Right lung (tissue), 10 donors: ENCODE results near the gene SELENOV. TPM values are rescaled to one million over a fixed set of nuclear protein-coding genes. Genes with fewer than 3 reads are reported as not detected.
A peak's percentile ranks its signal among the peaks of the same experiment; 100 is the strongest.
"Not testable (repeated sequence)": the region's sequence is repeated elsewhere in the genome, so short reads cannot be mapped to it uniquely, and the experiment has no call there.

ENCODE experiments used
- DNase-seq, 2 donors: peaks; one replicate each; pipeline ENCODE4 v3.0.0-alpha.2; 2013
- long read RNA-seq, 8 donors: transcript quantifications; one replicate each; lab custom pipeline, GENCODE V29; 2026
- polyA plus RNA-seq, 5 donors: library from polyadenylated mRNA; unstranded; fragments of 120-200 nt; gene quantifications; one replicate each; pipeline versions ENCODE4 v1.2.1 to v1.2.3, GENCODE V29; 2013; ENCODE audit warnings: inconsistent platforms in 1 of 5, low replicate concordance in 1 of 5; ENCODE audit not compliant: insufficient read length in 5 of 5, insufficient read depth in 1 of 5

The SELENOV gene, protein sequence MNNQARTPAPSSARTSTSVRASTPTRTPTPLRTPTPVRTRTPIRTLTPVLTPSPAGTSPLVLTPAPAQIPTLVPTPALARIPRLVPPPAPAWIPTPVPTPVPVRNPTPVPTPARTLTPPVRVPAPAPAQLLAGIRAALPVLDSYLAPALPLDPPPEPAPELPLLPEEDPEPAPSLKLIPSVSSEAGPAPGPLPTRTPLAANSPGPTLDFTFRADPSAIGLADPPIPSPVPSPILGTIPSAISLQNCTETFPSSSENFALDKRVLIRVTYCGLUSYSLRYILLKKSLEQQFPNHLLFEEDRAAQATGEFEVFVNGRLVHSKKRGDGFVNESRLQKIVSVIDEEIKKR
- polyA plus RNA-seq, result under 1 TPM in 4 of 5 donors, not detected in 1; 0.25 to 0.51 (median 0.42) TPM
- long read RNA-seq, donor 1, result 0 reads
- long read RNA-seq, donor 2, result 0 reads
- long read RNA-seq, donor 3, result 0 reads
- long read RNA-seq, donor 4, result 0 reads
- long read RNA-seq, donor 5, result 0 reads
- long read RNA-seq, donor 6, result 0 reads
- long read RNA-seq, donor 7, result 0 reads
- long read RNA-seq, donor 8, result 0 reads

DNA sequence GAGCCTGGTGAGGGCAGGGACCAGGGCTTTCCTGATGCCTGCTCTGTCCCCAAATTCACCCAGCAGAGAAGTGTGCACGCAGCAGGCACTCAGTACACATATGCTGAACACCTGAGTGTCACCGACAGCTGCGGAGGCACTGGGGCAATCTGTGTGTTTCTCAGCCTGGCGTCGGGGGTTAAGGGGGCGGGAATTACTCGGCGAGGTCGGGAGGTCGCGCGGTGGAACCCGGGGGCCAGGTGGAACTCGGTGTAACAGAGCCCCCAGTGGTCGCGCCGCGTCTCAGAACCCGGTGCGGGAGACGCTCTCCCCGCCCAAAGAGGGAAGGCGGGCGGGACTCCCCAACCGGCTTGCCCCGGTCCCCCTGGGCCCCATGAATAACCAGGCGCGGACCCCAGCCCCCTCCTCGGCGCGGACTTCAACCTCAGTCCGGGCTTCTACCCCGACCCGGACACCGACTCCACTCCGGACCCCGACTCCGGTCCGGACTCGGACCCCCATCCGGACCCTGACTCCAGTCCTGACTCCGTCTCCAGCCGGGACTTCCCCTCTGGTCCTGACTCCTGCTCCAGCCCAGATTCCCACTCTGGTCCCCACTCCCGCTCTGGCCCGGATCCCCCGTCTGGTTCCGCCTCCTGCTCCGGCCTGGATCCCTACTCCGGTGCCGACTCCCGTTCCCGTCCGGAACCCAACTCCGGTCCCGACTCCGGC lies at the start of gene SELENOV:
TSS of gene SELENOV (plus strand) at position 300 of the 711 bp plus-strand sequence. CDS start at position 374, 74 bp downstream.
- DNase-seq, result no peak

DNA sequence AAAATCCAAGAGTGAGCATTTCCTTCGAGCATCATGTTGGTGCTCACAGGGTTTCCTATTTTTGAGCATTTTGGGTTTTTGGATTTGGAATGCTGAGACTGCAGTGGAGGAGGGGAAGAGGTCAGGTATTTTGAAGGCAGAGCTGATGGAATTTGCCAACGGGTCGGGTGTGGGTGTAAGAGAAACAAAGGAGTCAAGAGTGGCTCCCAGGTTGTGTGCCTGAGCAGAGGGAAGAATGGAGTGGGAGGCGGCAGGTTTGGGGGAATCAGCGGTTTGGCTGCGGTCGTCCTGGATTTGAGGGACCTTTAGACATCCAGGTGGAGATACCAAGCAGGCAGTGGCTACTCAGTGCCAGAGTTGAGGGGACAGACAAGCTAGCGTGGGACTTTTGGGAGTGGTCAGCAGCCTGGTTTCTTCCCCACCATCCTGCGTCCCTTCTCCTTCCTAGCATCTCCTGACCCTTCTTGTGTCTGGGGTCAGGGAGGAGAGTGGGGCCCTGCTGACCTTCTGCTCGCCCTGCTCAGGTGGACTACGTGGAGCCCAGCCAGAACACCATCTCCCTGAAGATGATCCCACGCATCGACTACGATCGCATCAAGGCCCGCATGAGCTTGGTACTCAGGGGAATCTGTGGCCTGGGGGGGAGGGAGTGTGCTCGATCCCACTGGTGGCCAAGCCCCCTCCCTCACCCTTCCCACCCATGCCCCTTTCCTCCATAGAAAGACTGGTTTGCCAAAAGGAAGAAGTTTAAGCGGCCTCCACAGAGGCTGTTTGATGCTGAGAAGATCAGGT lies 48.8 kb upstream of the SELENOV start:
- no peak for DNase-seq

DNA sequence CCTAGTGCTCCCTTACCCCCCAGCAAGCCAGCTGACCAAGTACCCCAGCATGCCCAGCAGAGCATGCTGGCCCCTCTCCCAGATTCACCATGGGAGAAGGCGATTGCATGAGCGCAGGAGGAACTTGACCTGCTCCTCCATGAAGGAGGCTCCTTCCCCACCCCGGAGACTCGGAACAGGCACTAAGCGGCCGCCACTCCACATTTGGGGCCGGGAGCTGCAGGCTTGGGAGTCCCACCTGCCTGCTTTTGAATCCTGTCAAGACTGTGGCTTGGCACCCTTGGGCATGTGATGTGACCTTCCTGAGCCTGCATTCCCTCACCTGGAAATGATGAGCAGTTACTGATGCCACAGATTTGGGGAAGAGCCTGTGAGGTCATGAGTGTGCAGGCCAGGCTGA lies 47.0 kb upstream of the SELENOV start:
- no peak for DNase-seq

DNA sequence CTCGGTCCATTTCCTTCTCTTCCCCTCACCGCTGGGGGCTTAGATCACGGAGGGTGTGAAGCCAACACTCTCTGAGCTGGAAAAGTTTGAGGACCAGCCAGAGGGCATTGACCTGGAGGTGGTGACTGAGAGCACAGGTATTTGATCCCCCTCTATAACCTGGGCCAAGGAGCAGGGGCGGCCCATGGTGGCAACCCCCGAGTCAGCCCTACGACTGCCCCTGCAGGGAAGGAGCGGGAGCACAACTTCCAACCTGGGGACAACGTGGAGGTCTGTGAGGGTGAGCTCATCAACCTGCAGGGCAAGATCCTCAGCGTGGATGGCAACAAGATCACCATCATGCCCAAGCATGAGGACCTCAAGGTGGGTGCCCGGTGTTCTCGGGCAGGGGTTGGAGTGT lies 45.9 kb upstream of the SELENOV start:
- DNase-seq, result no peak

DNA sequence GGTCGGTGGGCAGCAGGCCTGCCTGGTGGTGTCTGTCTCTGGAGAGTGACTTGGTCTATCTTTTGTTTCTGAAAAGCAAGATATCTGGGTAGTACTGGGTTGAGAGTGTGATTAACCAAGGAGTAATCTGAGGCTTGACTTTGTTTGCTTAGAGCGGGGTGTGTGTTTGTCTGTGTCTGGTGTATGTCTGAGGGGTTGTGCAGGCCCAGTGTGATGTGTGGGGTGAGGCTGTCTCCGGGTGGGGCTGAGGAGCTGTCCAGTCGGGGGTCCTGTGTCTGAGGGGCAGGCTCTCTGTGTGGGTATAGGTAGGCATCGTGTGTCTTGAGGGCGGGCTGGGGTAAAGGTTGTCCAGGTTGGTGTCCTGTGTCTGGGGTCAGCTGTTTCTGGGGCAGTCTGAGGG lies 45.4 kb upstream of the SELENOV start:
- DNase-seq, result no peak

DNA sequence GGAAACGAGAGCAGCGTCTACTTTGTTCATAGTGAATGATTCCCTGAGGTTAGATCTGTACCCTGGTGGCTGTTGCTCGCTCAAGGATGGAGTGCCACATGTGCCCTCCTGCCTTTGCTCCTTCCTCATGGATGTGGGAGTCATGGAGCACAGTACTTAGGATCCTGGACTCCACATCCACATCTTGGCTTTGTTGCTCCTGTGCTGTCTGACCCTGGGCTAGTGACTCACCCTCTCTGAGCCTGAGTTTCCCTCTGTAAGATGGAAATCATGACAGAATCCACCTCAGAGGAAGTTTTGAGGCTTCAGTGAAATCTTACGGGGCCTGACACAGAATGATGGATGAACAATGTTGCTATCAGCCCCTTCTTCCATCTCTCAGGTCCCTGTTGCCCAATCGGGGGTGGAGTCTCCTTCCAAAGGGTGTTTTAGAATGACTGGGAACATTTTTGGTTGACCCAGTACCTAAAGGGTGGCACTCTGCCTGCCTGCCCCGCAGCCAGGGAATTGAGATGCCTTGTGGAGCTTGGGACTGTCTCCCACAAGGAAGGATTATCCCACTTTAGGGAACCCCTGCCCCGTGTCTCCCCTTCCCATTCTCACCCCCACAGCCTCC lies 44.1 kb upstream of the SELENOV start:
- no peak for DNase-seq

DNA sequence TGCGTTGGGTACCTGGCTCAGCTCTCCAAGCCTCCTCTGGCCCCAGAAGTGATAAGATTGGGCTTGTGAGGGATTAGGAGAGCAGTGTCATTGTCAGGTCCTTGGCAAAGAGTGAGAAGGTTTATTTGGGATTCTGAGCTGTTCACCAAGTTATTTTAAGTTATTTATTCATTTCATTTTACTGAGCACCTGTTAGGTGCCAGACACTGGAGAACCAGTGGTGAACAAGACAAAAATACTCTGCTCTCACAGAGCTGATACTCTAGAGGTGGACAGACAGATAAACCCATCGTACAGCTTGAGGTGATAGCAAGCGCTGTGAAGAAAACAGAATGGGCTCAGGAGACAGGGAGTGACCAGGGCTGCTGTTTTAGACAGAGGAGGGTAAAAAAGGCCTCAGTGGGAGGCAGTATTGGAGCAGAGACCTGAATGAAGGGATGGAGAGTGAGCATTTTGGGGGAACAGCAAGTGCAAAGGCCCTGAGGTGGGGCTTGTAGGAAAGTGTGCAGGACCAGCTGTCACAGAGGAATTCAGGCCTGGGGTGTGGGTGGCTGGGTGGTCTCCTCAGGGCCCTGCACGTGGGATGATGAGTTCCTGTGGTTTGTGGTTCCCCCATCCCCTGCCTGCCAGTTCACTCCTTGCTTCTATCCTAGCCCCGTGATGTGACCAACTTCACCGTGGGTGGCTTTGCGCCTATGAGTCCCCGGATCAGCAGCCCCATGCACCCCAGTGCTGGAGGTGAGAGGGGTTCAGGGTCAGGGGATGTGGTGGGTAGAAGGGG lies 43.0 kb upstream of the SELENOV start:
- no peak for DNase-seq

DNA sequence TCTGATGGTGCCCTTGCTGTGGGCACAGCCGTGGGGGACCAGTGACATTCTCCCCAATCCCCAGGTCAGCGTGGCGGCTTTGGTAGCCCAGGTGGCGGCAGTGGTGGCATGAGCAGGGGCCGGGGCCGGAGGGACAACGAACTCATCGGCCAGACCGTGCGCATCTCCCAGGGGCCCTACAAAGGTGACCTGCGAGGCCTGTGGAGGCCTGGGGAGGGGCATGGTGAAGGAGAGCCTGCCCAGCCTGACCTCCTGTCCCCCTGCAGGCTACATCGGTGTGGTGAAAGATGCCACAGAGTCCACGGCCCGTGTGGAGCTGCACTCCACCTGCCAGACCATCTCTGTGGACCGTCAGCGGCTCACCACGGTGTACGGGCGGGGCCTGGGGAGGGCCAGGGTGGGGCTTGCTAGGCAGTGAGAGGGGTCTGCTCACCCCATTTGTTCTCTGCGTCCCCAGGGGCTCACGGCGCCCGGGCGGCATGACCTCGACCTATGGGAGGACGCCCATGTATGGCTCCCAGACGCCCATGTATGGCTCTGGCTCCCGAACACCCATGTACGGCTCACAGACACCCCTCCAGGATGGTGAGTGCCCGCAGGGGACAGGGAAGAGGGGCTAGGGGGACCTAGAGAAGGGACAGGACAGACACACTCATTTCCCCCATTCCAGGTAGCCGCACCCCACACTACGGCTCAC lies 42.0 kb upstream of the SELENOV start:
- DNase-seq, result no peak

DNA sequence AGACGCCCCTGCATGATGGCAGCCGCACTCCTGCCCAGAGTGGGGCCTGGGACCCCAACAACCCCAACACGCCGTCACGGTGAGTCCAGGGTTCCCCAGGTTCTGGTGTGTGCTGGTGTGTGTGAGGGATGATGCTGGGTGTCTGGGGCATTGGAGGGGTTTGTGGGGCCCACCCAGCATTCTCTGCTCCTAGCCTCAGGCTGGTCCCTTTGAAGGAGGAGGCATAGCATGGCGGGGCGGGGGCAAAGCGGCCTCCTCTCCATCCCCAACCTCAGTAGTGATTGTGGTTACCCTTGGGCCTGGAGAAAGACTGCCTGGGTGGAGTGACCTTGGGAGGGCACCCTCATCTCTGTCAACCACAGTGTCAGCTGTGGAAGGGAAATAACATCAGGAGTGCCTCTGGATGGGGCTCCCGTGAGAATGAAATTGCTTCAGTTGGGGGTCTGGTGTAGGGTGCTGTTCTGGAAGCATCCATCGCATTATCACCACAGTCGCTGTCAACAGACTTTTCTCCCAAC lies 41.4 kb upstream of the SELENOV start:
- DNase-seq, result no peak

DNA sequence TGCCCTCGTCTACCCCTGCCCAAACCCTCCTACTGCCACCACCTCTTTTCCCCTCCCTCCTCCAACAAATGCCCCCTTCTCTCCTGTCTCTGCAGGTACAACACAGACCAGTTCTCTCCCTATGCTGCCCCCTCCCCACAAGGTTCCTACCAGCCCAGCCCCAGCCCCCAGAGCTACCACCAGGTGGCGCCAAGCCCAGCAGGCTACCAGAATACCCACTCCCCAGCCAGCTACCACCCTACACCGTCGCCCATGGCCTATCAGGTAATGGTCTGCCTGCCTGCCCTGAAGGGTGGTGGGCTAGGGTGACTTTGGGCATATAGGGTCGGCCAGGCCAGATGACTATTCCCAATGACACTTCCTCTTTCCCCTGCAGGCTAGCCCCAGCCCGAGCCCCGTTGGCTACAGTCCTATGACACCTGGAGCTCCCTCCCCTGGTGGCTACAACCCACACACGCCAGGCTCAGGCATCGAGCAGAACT lies 40.8 kb upstream of the SELENOV start:
- DNase-seq, result peak in 1 of 2 donors; percentile 36

DNA sequence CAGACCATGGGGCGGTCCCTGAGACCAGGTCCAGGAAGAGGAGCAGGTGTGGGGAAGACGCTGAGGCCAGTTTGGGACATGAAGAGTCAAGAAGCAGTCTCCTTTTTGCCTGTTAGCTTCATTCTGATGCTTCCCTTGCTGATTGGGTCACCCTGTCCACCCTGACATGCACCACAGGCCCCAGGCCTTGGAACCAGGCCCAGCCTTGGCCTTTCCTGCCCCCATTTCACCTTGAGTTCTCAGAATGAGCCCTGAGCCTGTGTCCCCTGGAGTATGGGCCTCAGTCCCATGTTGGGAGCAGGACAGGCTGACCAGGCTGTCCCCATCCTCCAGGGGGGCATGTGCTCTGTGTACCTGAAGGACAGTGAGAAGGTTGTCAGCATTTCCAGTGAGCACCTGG lies 39.2 kb upstream of the SELENOV start:
- no peak for DNase-seq

DNA sequence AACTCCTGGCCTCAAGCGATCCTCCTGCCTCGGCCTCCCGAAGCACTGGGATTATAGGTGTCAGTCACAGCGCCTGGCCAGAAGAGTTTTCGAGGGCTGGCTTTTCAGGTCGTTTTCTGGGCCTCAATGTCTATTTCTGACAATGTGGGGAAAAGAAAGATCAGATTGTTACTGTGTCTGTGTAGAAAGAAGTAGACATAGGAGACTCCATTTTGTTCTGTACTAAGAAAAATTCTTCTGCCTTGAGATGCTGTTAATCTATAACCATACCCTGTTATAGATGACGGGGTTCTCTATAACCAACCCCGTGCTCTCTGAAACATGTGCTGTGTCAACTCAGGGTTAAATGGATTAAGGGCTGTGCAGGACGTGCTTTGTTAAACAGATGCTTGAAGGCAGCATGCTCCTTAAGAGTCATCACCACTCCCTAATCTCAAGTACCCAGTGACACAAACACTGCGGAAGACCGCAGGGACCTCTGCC lies 35.6 kb upstream of the SELENOV start:
- not testable (repeated sequence) for DNase-seq

DNA sequence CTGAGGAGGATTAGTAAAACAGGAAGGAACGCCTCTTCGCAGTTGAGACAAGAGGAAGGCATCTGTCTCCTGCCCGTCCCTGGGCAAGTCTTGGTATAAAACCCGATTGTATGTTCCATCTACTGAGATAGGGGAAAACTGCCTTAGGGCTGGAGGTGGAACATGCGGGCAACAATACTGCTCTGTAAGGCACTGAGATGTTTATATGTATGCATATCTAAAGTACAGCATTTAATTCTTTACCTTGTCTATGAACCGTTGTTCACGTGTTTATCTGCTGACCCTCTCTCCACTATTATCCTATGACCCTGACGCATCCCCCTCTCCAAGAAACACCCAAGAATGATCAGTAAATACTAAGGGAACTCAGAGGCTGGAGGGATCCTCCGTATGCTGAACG lies 35.0 kb upstream of the SELENOV start:
- no peak for DNase-seq

DNA sequence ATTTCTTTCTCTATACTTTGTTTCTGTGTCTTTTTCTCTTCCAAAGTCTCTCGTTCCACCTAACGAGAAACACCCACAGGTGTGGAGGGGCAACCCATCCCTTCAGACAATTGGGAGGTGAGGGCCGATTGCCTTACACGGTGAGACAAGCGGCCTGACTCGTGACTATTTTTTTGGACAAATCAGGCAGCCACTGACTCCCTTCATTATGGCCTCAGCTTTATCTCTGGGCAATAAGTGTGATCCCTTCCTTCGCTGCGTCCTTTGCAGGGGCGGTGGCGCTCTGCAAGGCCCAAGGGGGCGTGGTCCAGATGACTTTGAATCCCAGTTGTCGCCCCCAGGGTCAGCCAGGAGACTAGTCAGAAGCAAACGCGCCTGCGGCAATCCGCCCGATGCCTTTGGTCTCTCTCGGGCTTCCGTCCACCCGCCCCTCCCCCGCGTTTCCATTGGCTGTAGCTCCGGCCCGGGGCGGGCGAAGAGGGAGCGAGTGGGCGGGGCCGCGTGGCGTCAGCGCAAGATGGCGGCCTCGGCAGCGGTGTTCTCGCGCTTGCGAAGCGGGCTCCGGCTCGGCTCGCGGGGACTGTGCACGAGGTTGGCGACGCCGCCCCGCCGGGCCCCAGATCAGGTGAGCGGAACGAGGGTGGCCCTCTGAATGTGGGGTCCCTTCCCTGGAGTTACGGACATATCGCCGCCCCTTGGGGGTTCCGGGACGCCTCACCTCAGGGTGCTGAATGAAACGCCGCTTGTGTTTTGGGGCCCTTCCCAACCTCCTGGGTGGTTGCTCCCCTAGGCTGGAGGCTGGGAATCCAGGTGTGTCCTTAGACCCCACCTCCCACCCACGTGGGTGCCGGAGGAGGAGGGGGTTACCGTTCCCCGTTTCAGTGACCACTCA lies 34.4 kb upstream of the SELENOV start, which contains the start of gene TIMM50:
TSS of gene TIMM50 (plus strand) at position 502 of the 892 bp plus-strand sequence. CDS start at position 518, 16 bp downstream.
- peak; percentile 93 to 94 for DNase-seq

DNA sequence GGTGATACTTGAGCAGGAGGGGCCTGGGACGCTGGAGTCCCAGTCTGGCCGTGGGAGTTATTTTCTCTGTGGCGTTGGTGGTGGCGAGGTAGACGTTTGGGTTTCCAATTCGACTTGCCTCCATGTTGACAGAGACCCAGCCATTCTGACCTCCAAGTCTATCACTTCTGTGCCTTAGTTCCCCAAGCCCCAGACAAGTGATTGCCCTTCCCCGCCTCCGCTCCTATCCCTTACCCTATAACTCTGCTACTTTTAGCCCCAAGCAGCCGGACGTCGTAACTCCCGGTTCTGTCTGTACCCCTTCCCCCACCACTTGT lies 33.8 kb upstream of the SELENOV start:
- no peak for DNase-seq

DNA sequence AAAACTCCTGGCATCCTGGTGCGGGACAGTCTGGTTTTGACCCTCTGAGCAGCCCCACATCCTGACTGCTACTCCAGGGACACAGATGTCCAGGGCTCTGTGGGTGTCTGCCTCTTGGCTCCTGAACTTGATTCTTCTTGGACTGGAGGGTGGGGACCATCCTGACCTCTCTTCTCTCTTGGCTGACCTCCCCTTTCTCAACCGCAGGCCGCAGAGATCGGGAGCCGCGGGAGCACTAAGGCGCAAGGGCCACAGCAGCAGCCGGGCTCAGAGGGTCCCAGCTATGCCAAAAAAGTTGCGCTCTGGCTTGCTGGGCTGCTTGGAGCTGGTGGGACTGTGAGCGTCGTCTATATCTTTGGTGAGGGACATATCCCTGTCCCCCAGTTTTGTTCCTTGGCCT lies 33.3 kb upstream of the SELENOV start:
- no peak for DNase-seq

DNA sequence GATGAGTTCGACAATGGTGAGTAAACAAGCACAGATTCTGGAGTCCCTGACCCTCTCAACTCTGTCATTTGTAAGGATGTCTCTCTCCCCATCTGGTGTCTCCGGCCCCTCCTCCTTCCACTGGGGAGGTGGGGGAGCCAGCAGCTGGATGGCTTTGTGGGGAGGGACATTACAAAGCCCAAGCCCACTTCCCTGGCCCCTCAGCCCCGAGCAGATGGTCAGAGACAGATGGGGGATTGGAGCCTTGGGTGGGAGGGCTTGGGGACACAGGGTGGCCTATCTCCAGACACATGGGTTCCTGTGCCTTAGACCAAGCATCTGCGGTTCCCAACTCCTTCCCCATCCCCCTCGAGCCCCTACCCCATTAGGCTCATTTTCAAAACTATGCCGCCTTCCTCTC lies 31.8 kb upstream of the SELENOV start:
- no peak for DNase-seq

DNA sequence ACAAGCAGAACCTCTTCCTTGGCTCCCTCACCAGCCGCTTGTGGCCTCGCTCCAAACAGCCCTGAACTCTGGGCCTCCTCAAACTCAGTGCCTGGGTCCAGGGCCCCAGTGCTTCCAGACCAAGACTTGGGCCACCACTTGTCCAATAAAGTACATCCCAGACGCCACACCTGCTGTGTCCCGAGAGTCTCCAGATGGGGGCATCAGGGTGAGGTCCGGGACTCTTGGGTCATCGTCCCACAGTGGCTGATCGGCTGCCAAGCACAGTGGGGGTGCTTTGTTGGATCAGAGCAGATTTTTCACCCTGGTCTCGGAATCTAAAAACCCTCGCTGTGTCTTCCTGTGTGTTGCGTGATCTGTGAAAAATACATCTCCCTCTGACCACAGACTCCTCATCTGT lies 25.2 kb upstream of the SELENOV start:
- DNase-seq, result no peak
